ENCODE results near the gene CHTOP.
"Not testable (repeated sequence)": the region's sequence is repeated elsewhere in the genome, so short reads cannot be mapped to it uniquely, and the experiment has no call there.

CHTOP gene

DNA sequence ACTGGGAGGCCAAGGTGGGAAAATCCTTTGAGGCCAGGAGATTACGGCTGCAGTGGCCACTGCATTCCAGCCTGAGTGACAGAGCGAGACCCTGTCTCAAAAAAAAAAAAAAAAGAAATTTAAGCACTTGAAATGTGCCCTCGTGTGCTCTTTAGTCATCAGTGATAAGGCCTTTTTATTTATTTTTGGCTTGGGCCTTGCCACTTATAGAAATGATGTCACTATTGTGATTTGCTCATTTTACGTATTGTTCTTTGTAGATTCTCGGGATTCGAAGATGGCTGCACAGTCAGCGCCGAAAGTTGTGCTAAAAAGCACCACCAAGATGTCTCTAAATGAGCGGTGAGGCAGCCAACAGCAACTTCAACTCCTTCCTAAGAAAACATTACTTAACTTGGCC is 2.4 kb downstream of the CHTOP start:
- Histone ChIP-seq H3K4me3 (ENCODE audit: low read length) (peak overlapping the region; percentile 95; the same call in 1 of the 2 replicates), H3K36me3 (ENCODE audit: insufficient read depth, low read length) (peaks cover 63% of the 10 kb centered on the region), H3K4me1 (ENCODE audit: insufficient read depth, low read length) (no peaks in the 10 kb centered on the region), H3K9me3 (ENCODE audit: insufficient read depth, low read depth, low read length) (no peaks in the 10 kb centered on the region), H3K27me3 (ENCODE audit: insufficient read depth, low read length) (no peaks in the 10 kb centered on the region), H3K9ac (ENCODE audit: low read depth, low read length) (no peak overlapping the region), H3K27ac (ENCODE audit: low read depth, low read length) (no peak overlapping the region)
- 96% methylated on average over 9 of the region's 9 CpGs for WGBS

DNA sequence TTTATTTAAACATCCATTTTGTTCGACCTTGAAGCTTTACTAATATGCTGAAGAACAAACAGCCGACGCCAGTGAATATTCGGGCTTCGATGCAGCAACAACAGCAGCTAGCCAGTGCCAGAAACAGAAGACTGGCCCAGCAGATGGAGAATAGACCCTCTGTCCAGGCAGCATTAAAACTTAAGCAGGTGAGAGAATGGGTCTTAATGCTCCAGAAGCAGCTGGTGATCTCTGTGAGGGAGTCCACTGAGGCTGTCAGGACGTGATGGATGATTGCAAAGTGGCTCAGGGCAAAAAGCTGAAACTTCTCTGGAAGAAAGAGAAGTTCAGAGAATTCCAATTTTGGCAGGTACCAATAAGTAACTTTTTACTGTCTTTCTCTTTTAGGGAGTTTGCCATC is 4.4 kb downstream of the CHTOP start:
- no peaks in the 10 kb centered on the region for H3K4me1 ChIP-seq (ENCODE audit: insufficient read depth, low read length)
- H3K9me3 ChIP-seq (ENCODE audit: insufficient read depth, low read depth, low read length) = no peaks in the 10 kb centered on the region
- no peak overlapping the region for H3K27ac ChIP-seq (ENCODE audit: low read depth, low read length)
- H3K27me3 ChIP-seq (ENCODE audit: insufficient read depth, low read length) = no peaks in the 10 kb centered on the region
- H3K9ac ChIP-seq (ENCODE audit: low read depth, low read length) = no peak overlapping the region
- no peak overlapping the region for H3K4me3 ChIP-seq (ENCODE audit: low read length)
- H3K36me3 ChIP-seq (ENCODE audit: insufficient read depth, low read length) = peaks cover 83% of the 10 kb centered on the region
- WGBS = 96% methylated on average over 6 of the region's 6 CpGs

DNA sequence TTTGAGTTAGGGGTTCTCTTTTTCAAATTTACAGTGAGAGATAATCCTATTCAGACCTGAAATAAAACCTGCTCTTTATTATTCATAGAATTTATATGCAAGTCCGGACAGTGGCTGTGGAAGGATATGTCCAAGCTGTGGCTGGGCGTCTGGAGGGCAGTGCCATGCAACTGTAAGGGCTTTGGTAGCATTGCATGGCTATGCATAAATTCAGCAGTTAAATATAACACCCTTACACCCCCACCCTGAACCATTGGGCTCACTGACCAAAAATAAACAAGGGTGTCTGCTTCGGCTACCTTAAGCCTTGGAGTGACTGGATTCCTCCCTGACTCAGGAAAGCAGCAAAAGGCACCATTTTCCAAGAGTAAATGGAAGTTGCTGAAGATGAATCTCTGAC is 5.4 kb downstream of the CHTOP start:
- Histone ChIP-seq H3K4me3 (ENCODE audit: low read length) (no peak overlapping the region), H3K4me1 (ENCODE audit: insufficient read depth, low read length) (no peaks in the 10 kb centered on the region), H3K9ac (ENCODE audit: low read depth, low read length) (no peak overlapping the region), H3K9me3 (ENCODE audit: insufficient read depth, low read depth, low read length) (no peaks in the 10 kb centered on the region), H3K36me3 (ENCODE audit: insufficient read depth, low read length) (peaks cover 93% of the 10 kb centered on the region), H3K27ac (ENCODE audit: low read depth, low read length) (no peak overlapping the region), H3K27me3 (ENCODE audit: insufficient read depth, low read length) (no peaks in the 10 kb centered on the region)
- 96% methylated on average over 3 of the region's 3 CpGs for WGBS

DNA sequence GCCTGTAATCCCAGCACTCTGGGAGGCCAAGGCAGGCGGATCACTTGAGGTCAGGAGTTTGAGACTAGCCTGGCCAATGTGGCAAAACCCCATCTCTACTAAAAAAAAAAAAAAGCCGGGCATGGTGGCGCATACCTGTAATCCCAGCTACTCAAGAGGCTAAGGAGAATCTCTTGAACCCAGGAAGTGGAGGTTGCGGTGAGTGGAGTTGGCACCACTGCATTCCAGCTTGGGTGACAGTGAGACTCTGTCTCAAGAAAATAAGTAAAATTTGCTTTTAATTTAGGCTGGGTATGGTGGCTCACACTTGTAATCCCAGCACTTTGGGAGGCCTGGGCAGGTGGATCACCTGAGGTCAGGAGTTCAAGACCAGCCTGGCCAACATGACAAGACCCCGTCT is 6.3 kb downstream of the CHTOP start:
- H3K4me3 ChIP-seq (ENCODE audit: low read length); H3K27me3 ChIP-seq (ENCODE audit: insufficient read depth, low read length); H3K27ac ChIP-seq (ENCODE audit: low read depth, low read length); H3K9ac ChIP-seq (ENCODE audit: low read depth, low read length); H3K4me1 ChIP-seq (ENCODE audit: insufficient read depth, low read length); H3K9me3 ChIP-seq (ENCODE audit: insufficient read depth, low read depth, low read length): not testable (repeated sequence)
- 98% methylated on average over 5 of the region's 5 CpGs for WGBS
- H3K36me3 ChIP-seq (ENCODE audit: insufficient read depth, low read length) = peaks cover 99% of the 10 kb centered on the region

DNA sequence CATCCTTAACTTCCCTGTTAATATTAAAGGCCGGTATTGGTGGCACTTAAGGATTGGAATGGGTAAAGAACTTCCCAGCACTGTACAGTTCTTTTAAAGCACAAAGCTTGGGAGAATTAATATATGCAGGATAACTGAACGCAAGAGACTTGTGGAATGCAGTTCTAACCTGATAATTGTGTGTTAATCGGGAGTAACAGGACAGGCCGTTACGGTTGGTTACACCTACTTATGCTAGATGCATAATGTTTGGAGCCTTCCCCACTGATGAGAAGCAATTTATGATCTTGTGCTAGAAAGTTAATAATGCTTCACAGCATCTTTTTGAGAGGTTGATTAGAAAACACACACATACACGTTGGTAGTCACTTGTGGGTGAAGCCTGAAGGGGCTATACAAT is 7.0 kb downstream of the CHTOP start:
- no peak overlapping the region for H3K27ac ChIP-seq (ENCODE audit: low read depth, low read length)
- H3K4me3 ChIP-seq (ENCODE audit: low read length) = no peak overlapping the region
- H3K4me1 ChIP-seq (ENCODE audit: insufficient read depth, low read length) = no peaks in the 10 kb centered on the region
- H3K36me3 ChIP-seq (ENCODE audit: insufficient read depth, low read length) = peaks cover 99% of the 10 kb centered on the region
- no peaks in the 10 kb centered on the region for H3K27me3 ChIP-seq (ENCODE audit: insufficient read depth, low read length)
- no peak overlapping the region for H3K9ac ChIP-seq (ENCODE audit: low read depth, low read length)
- H3K9me3 ChIP-seq (ENCODE audit: insufficient read depth, low read depth, low read length) = no peaks in the 10 kb centered on the region
- WGBS = 83% methylated on average over 6 of the region's 6 CpGs

DNA sequence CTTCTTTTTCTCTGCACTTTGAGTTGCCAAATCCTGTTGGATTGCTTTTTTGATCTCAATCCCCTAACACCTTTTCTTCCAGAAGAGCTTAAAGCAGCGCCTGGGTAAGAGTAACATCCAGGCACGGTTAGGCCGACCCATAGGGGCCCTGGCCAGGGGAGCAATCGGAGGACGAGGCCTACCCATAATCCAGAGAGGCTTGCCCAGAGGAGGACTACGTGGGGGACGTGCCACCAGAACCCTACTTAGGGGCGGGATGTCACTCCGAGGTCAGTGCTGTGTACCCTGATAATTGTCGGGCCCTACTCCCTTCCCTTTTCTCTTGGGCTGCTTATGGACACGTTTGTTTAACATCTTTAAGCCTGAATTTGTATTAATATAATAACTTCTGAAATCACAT is 8.3 kb downstream of the CHTOP start:
- H3K9ac ChIP-seq (ENCODE audit: low read depth, low read length) = no peak overlapping the region
- H3K9me3 ChIP-seq (ENCODE audit: insufficient read depth, low read depth, low read length) = no peaks in the 10 kb centered on the region
- no peak overlapping the region for H3K4me3 ChIP-seq (ENCODE audit: low read length)
- WGBS = 95% methylated on average over 10 of the region's 11 CpGs
- peaks cover 96% of the 10 kb centered on the region for H3K36me3 ChIP-seq (ENCODE audit: insufficient read depth, low read length)
- H3K27me3 ChIP-seq (ENCODE audit: insufficient read depth, low read length) = no peaks in the 10 kb centered on the region
- H3K27ac ChIP-seq (ENCODE audit: low read depth, low read length) = no peak overlapping the region
- H3K4me1 ChIP-seq (ENCODE audit: insufficient read depth, low read length) = no peaks in the 10 kb centered on the region

DNA sequence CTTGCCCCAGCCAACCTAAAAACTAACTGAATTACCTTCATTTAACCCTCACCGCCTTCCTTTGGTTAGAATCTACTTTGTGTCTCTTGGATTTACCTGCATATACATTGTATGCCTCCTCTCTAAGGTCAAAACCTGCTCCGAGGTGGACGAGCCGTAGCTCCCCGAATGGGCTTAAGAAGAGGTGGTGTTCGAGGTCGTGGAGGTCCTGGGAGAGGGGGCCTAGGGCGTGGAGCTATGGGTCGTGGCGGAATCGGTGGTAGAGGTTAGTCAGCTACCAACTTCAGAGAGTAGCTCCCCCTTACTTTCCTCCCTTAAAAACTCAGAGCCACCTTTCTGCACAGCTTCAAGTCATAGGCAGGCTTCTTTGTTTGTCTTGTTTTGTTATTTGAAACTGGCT is 9.2 kb downstream of the CHTOP start:
- no peaks in the 10 kb centered on the region for H3K4me1 ChIP-seq (ENCODE audit: insufficient read depth, low read length)
- no peak overlapping the region for H3K9ac ChIP-seq (ENCODE audit: low read depth, low read length)
- WGBS = 93% methylated on average over 11 of the region's 11 CpGs
- H3K27me3 ChIP-seq (ENCODE audit: insufficient read depth, low read length) = no peaks in the 10 kb centered on the region
- H3K9me3 ChIP-seq (ENCODE audit: insufficient read depth, low read depth, low read length) = no peaks in the 10 kb centered on the region
- H3K27ac ChIP-seq (ENCODE audit: low read depth, low read length) = no peak overlapping the region
- no peak overlapping the region for H3K4me3 ChIP-seq (ENCODE audit: low read length)
- peaks cover 86% of the 10 kb centered on the region for H3K36me3 ChIP-seq (ENCODE audit: insufficient read depth, low read length)

DNA sequence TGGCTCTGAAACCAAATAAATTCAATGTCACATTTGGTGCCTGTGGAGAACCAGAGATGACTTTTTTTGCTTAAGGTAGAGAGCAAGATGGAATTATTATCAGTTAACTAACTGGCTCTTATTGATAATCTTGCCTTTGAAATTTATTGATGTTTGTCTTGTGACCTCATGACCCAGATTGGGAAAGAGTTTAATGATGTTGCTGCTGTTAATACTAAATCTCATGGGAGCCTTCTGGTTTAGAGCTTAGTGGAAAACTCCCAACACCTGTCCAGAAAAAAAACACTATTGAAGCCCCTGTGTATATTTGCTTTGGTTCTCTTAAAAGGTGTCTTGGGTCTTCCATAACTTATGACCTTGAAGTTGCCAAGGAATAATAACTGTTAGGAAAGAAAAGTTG is 9.9 kb downstream of the CHTOP start:
- no peaks in the 10 kb centered on the region for H3K4me1 ChIP-seq (ENCODE audit: insufficient read depth, low read length)
- no peaks in the 10 kb centered on the region for H3K9me3 ChIP-seq (ENCODE audit: insufficient read depth, low read depth, low read length)
- no peaks in the 10 kb centered on the region for H3K27me3 ChIP-seq (ENCODE audit: insufficient read depth, low read length)
- no peak overlapping the region for H3K27ac ChIP-seq (ENCODE audit: low read depth, low read length)
- no peak overlapping the region for H3K9ac ChIP-seq (ENCODE audit: low read depth, low read length)
- H3K36me3 ChIP-seq (ENCODE audit: insufficient read depth, low read length) = peaks cover 79% of the 10 kb centered on the region
- H3K4me3 ChIP-seq (ENCODE audit: low read length) = no peak overlapping the region

DNA sequence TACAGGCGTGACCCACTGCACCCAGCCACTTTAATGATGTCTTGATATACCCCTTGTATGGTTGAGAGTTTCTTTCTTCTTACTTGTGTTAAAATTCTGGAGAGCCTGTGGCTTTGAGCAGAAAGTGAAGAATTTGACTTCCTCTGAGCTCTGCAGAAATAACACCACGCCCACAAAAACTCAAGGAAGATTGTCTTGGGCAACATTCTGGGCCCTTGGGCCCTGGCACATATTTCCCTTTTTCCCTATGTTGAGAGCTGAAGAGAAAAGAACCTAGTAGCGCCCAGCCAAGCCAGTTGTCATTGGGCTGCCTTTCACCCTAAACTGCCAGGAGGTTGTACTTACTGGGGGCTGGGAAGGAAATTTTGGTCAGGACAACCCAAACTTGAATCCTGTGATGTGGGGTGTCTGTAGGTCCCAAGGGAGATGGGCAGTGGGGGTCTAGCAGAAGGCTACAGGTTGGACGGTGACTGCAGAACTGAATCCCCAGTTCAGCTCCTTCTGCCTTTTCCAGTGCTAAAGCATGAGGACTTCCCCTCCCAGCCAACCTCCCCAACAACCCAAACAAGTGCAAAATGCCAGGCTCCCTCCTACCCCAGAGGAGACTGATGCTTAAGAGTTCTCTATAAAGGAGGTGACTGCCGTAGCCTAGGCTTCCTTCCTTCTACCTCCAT is 12.9 kb downstream of the CHTOP start:
- H3K27me3 ChIP-seq (ENCODE audit: insufficient read depth, low read length) = no peaks in the 10 kb centered on the region
- WGBS = 94% methylated on average over 5 of the region's 5 CpGs
- no peak overlapping the region for H3K4me3 ChIP-seq (ENCODE audit: low read length)
- H3K36me3 ChIP-seq (ENCODE audit: insufficient read depth, low read length) = peaks cover 50% of the 10 kb centered on the region
- H3K9me3 ChIP-seq (ENCODE audit: insufficient read depth, low read depth, low read length) = no peaks in the 10 kb centered on the region
- no peak overlapping the region for H3K27ac ChIP-seq (ENCODE audit: low read depth, low read length)
- H3K4me1 ChIP-seq (ENCODE audit: insufficient read depth, low read length) = no peaks in the 10 kb centered on the region
- H3K9ac ChIP-seq (ENCODE audit: low read depth, low read length) = no peak overlapping the region

DNA sequence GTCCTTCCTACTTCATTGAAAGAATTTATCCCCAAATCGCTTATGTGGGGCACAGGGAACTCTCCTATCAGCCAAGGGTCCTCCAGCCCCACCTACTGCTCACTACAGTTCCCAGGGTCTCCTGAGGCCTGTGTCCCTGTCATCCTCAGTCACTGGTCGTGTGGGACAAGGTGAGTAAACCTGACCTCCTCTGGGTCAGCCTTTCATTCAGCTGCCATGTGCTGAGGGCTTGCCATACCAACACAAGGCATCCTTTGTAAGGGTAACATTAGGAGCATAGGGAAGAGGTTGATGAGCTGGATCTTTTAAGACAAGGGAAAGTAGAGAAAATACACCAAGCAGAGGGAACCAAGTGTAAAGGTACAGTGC is 13.5 kb downstream of the CHTOP start:
- no peak overlapping the region for H3K4me3 ChIP-seq (ENCODE audit: low read length)
- no peak overlapping the region for H3K9ac ChIP-seq (ENCODE audit: low read depth, low read length)
- no peaks in the 10 kb centered on the region for H3K27me3 ChIP-seq (ENCODE audit: insufficient read depth, low read length)
- no peak overlapping the region for H3K27ac ChIP-seq (ENCODE audit: low read depth, low read length)
- H3K9me3 ChIP-seq (ENCODE audit: insufficient read depth, low read depth, low read length) = no peaks in the 10 kb centered on the region
- no peaks in the 10 kb centered on the region for H3K4me1 ChIP-seq (ENCODE audit: insufficient read depth, low read length)
- peaks cover 45% of the 10 kb centered on the region for H3K36me3 ChIP-seq (ENCODE audit: insufficient read depth, low read length)
- WGBS = 71% methylated on average over 2 of the region's 2 CpGs

DNA sequence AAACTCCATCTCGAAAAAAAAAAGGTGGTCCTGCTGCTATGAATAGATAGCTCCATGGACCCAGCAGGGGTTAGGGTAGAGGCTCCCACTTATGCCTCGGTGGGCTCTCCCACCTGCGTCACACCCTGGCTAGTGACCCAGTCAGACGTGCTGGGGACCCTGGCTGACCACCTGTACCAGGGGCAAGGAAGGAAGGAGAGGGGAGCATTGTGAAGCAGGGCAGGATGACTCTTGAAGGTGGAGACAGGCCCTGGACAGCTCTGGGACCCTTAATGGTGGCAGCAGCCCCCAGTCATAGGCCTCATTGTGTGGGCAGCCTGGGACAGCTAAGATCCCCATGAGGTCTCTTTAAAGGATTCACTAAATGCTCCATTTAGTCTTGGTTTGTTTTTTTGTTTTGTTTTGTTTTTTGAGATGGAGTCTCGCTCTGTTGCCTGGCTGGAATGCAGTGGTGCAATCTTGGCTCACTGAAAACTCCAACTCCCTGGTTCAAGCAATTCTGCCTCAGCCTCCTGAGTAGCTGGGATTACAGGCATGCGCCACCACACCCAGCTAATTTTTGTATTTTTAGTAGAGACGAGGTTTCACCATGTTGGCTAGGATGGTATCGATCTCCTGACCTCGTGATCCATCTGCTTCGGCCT is 14.3 kb downstream of the CHTOP start:
- Histone ChIP-seq H3K36me3 (ENCODE audit: insufficient read depth, low read length) (peaks cover 37% of the 10 kb centered on the region), H3K27me3 (ENCODE audit: insufficient read depth, low read length) (no peaks in the 10 kb centered on the region), H3K27ac (ENCODE audit: low read depth, low read length) (no peak overlapping the region), H3K4me1 (ENCODE audit: insufficient read depth, low read length) (no peaks in the 10 kb centered on the region), H3K4me3 (ENCODE audit: low read length) (no peak overlapping the region), H3K9ac (ENCODE audit: low read depth, low read length) (no peak overlapping the region), H3K9me3 (ENCODE audit: insufficient read depth, low read depth, low read length) (no peaks in the 10 kb centered on the region)
- WGBS = 86% methylated on average over 10 of the region's 10 CpGs

Measured in HUES64 (cell line).